Measurements from ENCODE around the gene ENAH.
A peak's percentile ranks its signal among the peaks of the same experiment; 100 is the strongest.

The ENAH gene

GRCh38 chr1:225534135-225534534 lies 118.8 kb downstream of the ENAH start:
- Histone ChIP-seq H2AK5ac (ENCODE audit: low read length, severe bottlenecking) (no peak overlapping the region), H2BK15ac (ENCODE audit: low read depth, poor library complexity, severe bottlenecking) (no peak overlapping the region), H2BK120ac (ENCODE audit: low read depth, low read length) (no peak overlapping the region), H2AFZ (ENCODE audit: low read depth, low read length) (no peak overlapping the region), H3K4me3 (ENCODE audit: insufficient read depth in 1 of 2, low read depth in 1 of 2, low read length in 2 of 2) (no peak overlapping the region), H3K23ac (ENCODE audit: low read length in 2 of 2) (no peak overlapping the region), H2BK5ac (ENCODE audit: low read depth, low read length, poor library complexity, severe bottlenecking) (no peak overlapping the region), H3K36me3 (ENCODE audit: control insufficient read depth in 1 of 2, insufficient read depth in 2 of 2, low read depth in 1 of 2, low read length in 2 of 2) (peaks cover 3 to 22% of the 10 kb centered on the region in 2 experiments), H3K27ac (ENCODE audit: low read length, poor library complexity, severe bottlenecking) (no peak overlapping the region), H4K91ac (ENCODE audit: low read length) (no peak overlapping the region), H3K79me1 (replicated peaks; ENCODE audit: low read length, poor library complexity, severe bottlenecking) (peaks cover 14% of the 10 kb centered on the region), H3K18ac (ENCODE audit: low read depth in 1 of 2, low read length in 2 of 2) (no peak overlapping the region), H4K8ac (ENCODE audit: low read length) (no peak overlapping the region), H3K27me3 (ENCODE audit: control insufficient read depth in 1 of 2, insufficient read depth in 1 of 2, low read length in 2 of 2) (no peaks in the 10 kb centered on the region), H3K9me3 (ENCODE audit: control insufficient read depth, low read length) (no peaks in the 10 kb centered on the region), H3K9ac (ENCODE audit: low read length) (no peak overlapping the region), H3K4me1 (ENCODE audit: control insufficient read depth, insufficient read depth, low read depth, low read length) (no peaks in the 10 kb centered on the region), H2BK12ac (ENCODE audit: low read length in 2 of 2) (no peak overlapping the region), H3K4ac (ENCODE audit: low read depth in 1 of 2, low read length in 2 of 2) (no peak overlapping the region), H3K14ac (ENCODE audit: low read length in 2 of 2) (no peak overlapping the region), H3K4me2 (ENCODE audit: low read length, poor library complexity, severe bottlenecking) (no peak overlapping the region)
- DNase-seq: no peak
- 94% methylated on average over 2 of the region's 2 CpGs for WGBS

- H3K4me2 ChIP-seq (ENCODE audit: low read length, poor library complexity, severe bottlenecking): no peak overlapping the region
- no peaks in the 10 kb centered on the region for H3K9me3 ChIP-seq (ENCODE audit: control insufficient read depth, low read length)
- H2BK15ac ChIP-seq (ENCODE audit: low read depth, poor library complexity, severe bottlenecking): no peak overlapping the region
- H3K36me3 ChIP-seq (ENCODE audit: control insufficient read depth in 1 of 2, insufficient read depth in 2 of 2, low read depth in 1 of 2, low read length in 2 of 2): peaks cover 3 to 31% of the 10 kb centered on the region in 2 experiments
- no CpG with 5 or more reads among the region's 1 CpG for WGBS
- no peaks in the 10 kb centered on the region for H3K27me3 ChIP-seq (ENCODE audit: control insufficient read depth in 1 of 2, insufficient read depth in 1 of 2, low read length in 2 of 2)
- H3K79me1 ChIP-seq (replicated peaks; ENCODE audit: low read length, poor library complexity, severe bottlenecking): peaks cover 11% of the 10 kb centered on the region
- no peak overlapping the region for H2BK5ac ChIP-seq (ENCODE audit: low read depth, low read length, poor library complexity, severe bottlenecking)
- H3K18ac ChIP-seq (ENCODE audit: low read depth in 1 of 2, low read length in 2 of 2): no peak overlapping the region
- H2AFZ ChIP-seq (ENCODE audit: low read depth, low read length): no peak overlapping the region
- H3K4ac ChIP-seq (ENCODE audit: low read depth in 1 of 2, low read length in 2 of 2): no peak overlapping the region
- no peak overlapping the region for H2BK120ac ChIP-seq (ENCODE audit: low read depth, low read length)
- no peak overlapping the region for H4K8ac ChIP-seq (ENCODE audit: low read length)
- no peak overlapping the region for H4K91ac ChIP-seq (ENCODE audit: low read length)
- H3K23ac ChIP-seq (ENCODE audit: low read length in 2 of 2): no peak overlapping the region
- H3K9ac ChIP-seq (ENCODE audit: low read length): no peak overlapping the region
- H2BK12ac ChIP-seq (ENCODE audit: low read length in 2 of 2): no peak overlapping the region
- no peaks in the 10 kb centered on the region for H3K4me1 ChIP-seq (ENCODE audit: control insufficient read depth, insufficient read depth, low read depth, low read length)
- peak; percentile 23 for DNase-seq
- H2AK5ac ChIP-seq (ENCODE audit: low read length, severe bottlenecking): no peak overlapping the region
- no peak overlapping the region for H3K27ac ChIP-seq (ENCODE audit: low read length, poor library complexity, severe bottlenecking)
- H3K14ac ChIP-seq (ENCODE audit: low read length in 2 of 2): no peak overlapping the region
- H3K4me3 ChIP-seq (ENCODE audit: insufficient read depth in 1 of 2, low read depth in 1 of 2, low read length in 2 of 2): no peak overlapping the region
Observed at GRCh38 chr1:225533238-225533637, 119.7 kb downstream of the ENAH start.

- H2AK5ac ChIP-seq (ENCODE audit: low read length, severe bottlenecking): no peak overlapping the region
Observed at GRCh38 chr1:225532240-225532944, 120.5 kb downstream of the ENAH start.

GRCh38 chr1:225529726-225530125 lies 123.2 kb downstream of the ENAH start:
- H2BK12ac ChIP-seq (ENCODE audit: low read length in 2 of 2): no peak overlapping the region
- no peak overlapping the region for H2BK5ac ChIP-seq (ENCODE audit: low read depth, low read length, poor library complexity, severe bottlenecking)
- H3K36me3 ChIP-seq (ENCODE audit: control insufficient read depth in 1 of 2, insufficient read depth in 2 of 2, low read depth in 1 of 2, low read length in 2 of 2): peaks cover 3 to 36% of the 10 kb centered on the region in 2 experiments
- H2BK120ac ChIP-seq (ENCODE audit: low read depth, low read length): no peak overlapping the region
- H3K18ac ChIP-seq (ENCODE audit: low read depth in 1 of 2, low read length in 2 of 2): no peak overlapping the region
- 100% methylated on average over 3 of the region's 4 CpGs for WGBS
- no peak overlapping the region for H3K4me3 ChIP-seq (ENCODE audit: insufficient read depth in 1 of 2, low read depth in 1 of 2, low read length in 2 of 2)
- H3K9me3 ChIP-seq (ENCODE audit: control insufficient read depth, low read length): no peaks in the 10 kb centered on the region
- no peak overlapping the region for H3K9ac ChIP-seq (ENCODE audit: low read length)
- H4K91ac ChIP-seq (ENCODE audit: low read length): no peak overlapping the region
- no peaks in the 10 kb centered on the region for H3K4me1 ChIP-seq (ENCODE audit: control insufficient read depth, insufficient read depth, low read depth, low read length)
- H3K23ac ChIP-seq (ENCODE audit: low read length in 2 of 2): no peak overlapping the region
- no peak overlapping the region for H2BK15ac ChIP-seq (ENCODE audit: low read depth, poor library complexity, severe bottlenecking)
- H3K27me3 ChIP-seq (ENCODE audit: control insufficient read depth in 1 of 2, insufficient read depth in 1 of 2, low read length in 2 of 2): no peaks in the 10 kb centered on the region
- no peak overlapping the region for H2AK5ac ChIP-seq (ENCODE audit: low read length, severe bottlenecking)
- no peak overlapping the region for H4K8ac ChIP-seq (ENCODE audit: low read length)
- no peak for DNase-seq
- peaks cover 18% of the 10 kb centered on the region for H3K79me1 ChIP-seq (replicated peaks; ENCODE audit: low read length, poor library complexity, severe bottlenecking)
- no peak overlapping the region for H3K4ac ChIP-seq (ENCODE audit: low read depth in 1 of 2, low read length in 2 of 2)
- no peak overlapping the region for H3K4me2 ChIP-seq (ENCODE audit: low read length, poor library complexity, severe bottlenecking)
- no peak overlapping the region for H3K27ac ChIP-seq (ENCODE audit: low read length, poor library complexity, severe bottlenecking)
- no peak overlapping the region for H3K14ac ChIP-seq (ENCODE audit: low read length in 2 of 2)
- no peak overlapping the region for H2AFZ ChIP-seq (ENCODE audit: low read depth, low read length)

More at GRCh38 chr1:225532240-225532944, 120.5 kb downstream of the ENAH start:
- Histone ChIP-seq H4K8ac (ENCODE audit: low read length) (no peak overlapping the region), H4K91ac (ENCODE audit: low read length) (no peak overlapping the region), H3K23ac (ENCODE audit: low read length in 2 of 2) (no peak overlapping the region), H3K4ac (ENCODE audit: low read depth in 1 of 2, low read length in 2 of 2) (no peak overlapping the region), H2BK120ac (ENCODE audit: low read depth, low read length) (no peak overlapping the region), H2BK5ac (ENCODE audit: low read depth, low read length, poor library complexity, severe bottlenecking) (no peak overlapping the region), H3K27me3 (ENCODE audit: control insufficient read depth in 1 of 2, insufficient read depth in 1 of 2, low read length in 2 of 2) (no peaks in the 10 kb centered on the region), H3K36me3 (ENCODE audit: control insufficient read depth in 1 of 2, insufficient read depth in 2 of 2, low read depth in 1 of 2, low read length in 2 of 2) (peaks cover 3 to 32% of the 10 kb centered on the region in 2 experiments), H2BK12ac (ENCODE audit: low read length in 2 of 2) (no peak overlapping the region), H3K4me1 (ENCODE audit: control insufficient read depth, insufficient read depth, low read depth, low read length) (no peaks in the 10 kb centered on the region), H3K9ac (ENCODE audit: low read length) (no peak overlapping the region), H3K79me1 (replicated peaks; ENCODE audit: low read length, poor library complexity, severe bottlenecking) (peaks cover 9% of the 10 kb centered on the region), H2AFZ (ENCODE audit: low read depth, low read length) (no peak overlapping the region), H3K27ac (ENCODE audit: low read length, poor library complexity, severe bottlenecking) (no peak overlapping the region), H3K4me3 (ENCODE audit: insufficient read depth in 1 of 2, low read depth in 1 of 2, low read length in 2 of 2) (no peak overlapping the region), H3K9me3 (ENCODE audit: control insufficient read depth, low read length) (no peaks in the 10 kb centered on the region), H3K4me2 (ENCODE audit: low read length, poor library complexity, severe bottlenecking) (no peak overlapping the region), H3K18ac (ENCODE audit: low read depth in 1 of 2, low read length in 2 of 2) (no peak overlapping the region), H3K14ac (ENCODE audit: low read length in 2 of 2) (no peak overlapping the region), H2BK15ac (ENCODE audit: low read depth, poor library complexity, severe bottlenecking) (no peak overlapping the region)
- no peak for DNase-seq
- no CpG with 5 or more reads among the region's 2 CpGs for WGBS

Data from mesenchymal stem cell (in vitro differentiated cells and primary cell).